A549 (cell line): Measurements from ENCODE around the gene ELAC2.

Source experiments
- CBX2 ChIP-seq: fragments of 200-600 bp; sonication (generic); IDR thresholded peaks from 2 replicates; pipeline ENCODE4 v1.6.1; 2016; ENCODE audit warnings: low read depth, mild to moderate bottlenecking, borderline replicate concordance
- CEBPB ChIP-seq, 2 experiments: fragments of >200 bp in 1 of 2; sonication (Bioruptor Twin) in 1 of 2; formaldehyde crosslinking in 1 of 2; IDR thresholded peaks; 2 replicates each; pipeline ENCODE4 v1.6.1; 2012 to 2016
- CHD2 ChIP-seq: fragments of 150-350 bp; IDR thresholded peaks from 2 replicates; pipeline ENCODE4 v1.6.1; 2014; ENCODE audit warnings: low read length; ENCODE audit not compliant: partially characterized antibody
- CTCF ChIP-seq: fragments of >200 bp; sonication (Bioruptor Twin); formaldehyde crosslinking; IDR thresholded peaks from 3 replicates; pipeline ENCODE4 v1.5.1; 2016
- E2F6 ChIP-seq: IDR thresholded peaks from 2 replicates; pipeline ENCODE4 v1.6.1; 2012; ENCODE audit warnings: low read depth, borderline replicate concordance
- HDAC2 ChIP-seq: fragments of 200-600 bp; sonication (generic); IDR thresholded peaks from 2 replicates; pipeline ENCODE4 v1.6.1; 2016
- MAFK ChIP-seq: fragments of 450-650 bp; IDR thresholded peaks from 2 replicates; pipeline ENCODE4 v1.6.1; 2014; ENCODE audit not compliant: partially characterized antibody
- MAX ChIP-seq: IDR thresholded peaks from 2 replicates; pipeline ENCODE4 v1.6.1; 2012
- MAZ ChIP-seq: fragments of 150-350 bp; IDR thresholded peaks from 2 replicates; pipeline ENCODE4 v1.6.1; 2014; ENCODE audit warnings: antibody characterized with exemption, low read depth, low read length, borderline replicate concordance
- NFE2L2 ChIP-seq: fragments of 150-350 bp; conservative IDR thresholded peaks from 2 replicates; pipeline ENCODE4 v1.6.1; 2014; ENCODE audit warnings: low read length
- POLR2A ChIP-seq: IDR thresholded peaks from 2 replicates; pipeline ENCODE4 v1.6.1; 2012; ENCODE audit warnings: mild to moderate bottlenecking, low read length
- POLR2AphosphoS2 ChIP-seq: conservative IDR thresholded peaks from 2 replicates; pipeline ENCODE4 v1.6.1; 2012; ENCODE audit warnings: low read length, improper control_type of control experiment, inconsistent platforms
- RAD21 ChIP-seq, 2 experiments: fragments of >200 bp in 1 of 2; sonication (Bioruptor Twin) in 1 of 2; formaldehyde crosslinking in 1 of 2; IDR thresholded peaks in 1 of 2; conservative IDR thresholded peaks in 1 of 2; 2 replicates in 1 of 2; 3 replicates in 1 of 2; pipeline ENCODE4 v1.6.1; 2012 to 2018; ENCODE audit warnings: inconsistent platforms in 1 of 2
- TP53 ChIP-seq: fragments of 250-450 bp; sonication (Bioruptor Pico); IDR thresholded peaks from 2 replicates; pipeline ENCODE4 v1.5.0; 2021; ENCODE audit warnings: mild to moderate bottlenecking, moderate library complexity

- TF ChIP-seq E2F6 (no peak), CEBPB (IDR thresholded peaks at IDR 0.05) (no peak), POLR2A (no peak), CTCF (no peak), CBX2 (no peak), POLR2AphosphoS2 (no peak), RAD21 (conservative IDR thresholded peaks at IDR 0.05 in 1 of 2, IDR thresholded peaks at IDR 0.05 in 1 of 2) (no peak), MAFK (no peak), TP53 (CRISPR knock-in tag) (no peak), CHD2 (no peak), MAX (no peak), NFE2L2 (no peak), MAZ (no peak), HDAC2 (no peak)
These were observed 19.4 kb downstream of the ELAC2 start for GRCh38 chr17:12998461-12998860.
